Suprapubic skin (tissue), 3 donors: ENCODE results near the gene GXYLT2.

Source experiments
- CTCF ChIP-seq, 2 donors: fragments of 200-600 bp in 1 of 2; fragments of 450-650 bp in 1 of 2; sonication (generic) in 1 of 2; IDR thresholded peaks; one replicate each; pipeline ENCODE4 v1.5.1; 2016 to 2019; ENCODE audit warnings: antibody characterized with exemption in 2 of 2, mild to moderate bottlenecking in 1 of 2, moderate library complexity in 1 of 2
- POLR2A ChIP-seq, 2 donors: fragments of 450-650 bp; IDR thresholded peaks; one replicate each; pipeline ENCODE4 v1.6.1; 2017; ENCODE audit warnings: antibody characterized with exemption in 2 of 2, mild to moderate bottlenecking in 2 of 2, moderate library complexity in 2 of 2

- TF ChIP-seq CTCF (IDR thresholded peaks at IDR 0.05) (no peak), POLR2A (IDR thresholded peaks at IDR 0.05) (no peak)
These were observed 522 bp upstream of the GXYLT2 start for GRCh38 chr3:72887343-72887704.
